Transverse colon (tissue), 4 donors: ENCODE measurements around the gene ST3GAL3. TPM values are rescaled to one million over a fixed set of nuclear protein-coding genes. Genes with fewer than 3 reads are reported as not detected.
A peak's percentile ranks its signal among the peaks of the same experiment; 100 is the strongest.

Experiments used
- DNase-seq: peaks from one replicate; pipeline ENCODE4 v3.0.0-alpha.2; 2019
- H3K27ac ChIP-seq, 4 donors: fragments of 200-600 bp; sonication (generic); 2 replicates each; pipeline ENCODE4 v1.5.1; 2016 to 2018; ENCODE audit warnings: inconsistent platforms in 4 of 4
- H3K27me3 ChIP-seq: fragments of 200-600 bp; sonication (generic); 2 replicates; pipeline ENCODE4 v1.5.1; 2017; ENCODE audit warnings: inconsistent platforms
- H3K36me3 ChIP-seq, 4 donors: fragments of 200-600 bp; sonication (generic); 2 replicates each; pipeline ENCODE4 v1.5.1; 2017 to 2019; ENCODE audit warnings: inconsistent platforms in 4 of 4
- H3K4me1 ChIP-seq, 4 donors: fragments of 200-600 bp; sonication (generic); 2 replicates each; pipeline ENCODE4 v1.5.1; 2017 to 2020; ENCODE audit warnings: inconsistent platforms in 4 of 4
- H3K4me3 ChIP-seq, 4 donors: fragments of 200-600 bp; sonication (generic); 1 replicate in 1 of 4; 2 replicates in 3 of 4; pipeline versions ENCODE4 v1.5.1 to v1.6.1; 2017 to 2019; ENCODE audit warnings: inconsistent platforms in 4 of 4
- H3K9me3 ChIP-seq, 2 donors: fragments of 200-600 bp; sonication (generic); 2 replicates each; pipeline ENCODE4 v1.5.1; 2017 to 2019; ENCODE audit warnings: inconsistent platforms in 2 of 2
- CTCF ChIP-seq, 5 experiments: fragments of 200-600 bp in 3 of 5; fragments of 450-650 bp in 2 of 5; sonication (generic) in 3 of 5; IDR thresholded peaks; 1 replicate in 2 of 5; 2 replicates in 3 of 5; pipeline ENCODE4 v1.5.1; 2016 to 2017; ENCODE audit warnings: antibody characterized with exemption in 5 of 5, inconsistent platforms in 3 of 5, mild to moderate bottlenecking in 2 of 5, moderate library complexity in 1 of 5
- EP300 ChIP-seq: sonication (generic); formaldehyde crosslinking; IDR thresholded peaks from one replicate; pipeline ENCODE4 v1.6.1; 2017; ENCODE audit warnings: antibody characterized with exemption, low read depth
- POLR2A ChIP-seq: fragments of 450-650 bp; IDR thresholded peaks from one replicate; pipeline ENCODE4 v1.6.1; 2016; ENCODE audit warnings: antibody characterized with exemption, mild to moderate bottlenecking, moderate library complexity
- POLR2AphosphoS5 ChIP-seq, 3 donors: sonication (generic); formaldehyde crosslinking; IDR thresholded peaks; one replicate each; pipeline ENCODE4 v1.6.1; 2016; ENCODE audit warnings: antibody characterized with exemption in 3 of 3
- WGBS, 2 donors: methylation state at CpG; one replicate each; pipeline ENCODE4 v1.1.5; 2018; ENCODE audit warnings: low coverage in 1 of 2; 5-methylcytosine and 5-hydroxymethylcytosine counted together
- in situ Hi-C, 4 donors: fragments of 200-750 bp; cut with MboI; loops; one replicate each; pipeline versions ENCODE4 v1.15.0 to v1.15.1; 2017; ENCODE audit warnings: low sequenced_read_pairs in 3 of 4, low pct_ligation_motif_present in 1 of 4, low pct_unique_long_range_greater_than_20kb in 1 of 4
- intact Hi-C: fragments of 100-400 bp; cut with DNase I; formaldehyde crosslinking; loops from one replicate; pipeline ENCODE4 v1.15.1; 2023; ENCODE audit warnings: low total_unique reads
- total RNA-seq, 4 donors: library from RNA; depleted of rRNA; stranded (reverse); fragments of >200 nt; gene quantifications; one replicate each; pipeline ENCODE4 v1.1.0, GENCODE V29; 2016

The ST3GAL3 gene
- total RNA-seq, 4 donors from 2014 or later, result 4.8 to 23.9 (median 9.7) TPM

GRCh38 chr1:43880604-43881003, 173.3 kb downstream of the ST3GAL3 start:
- TF ChIP-seq POLR2A (no peak), EP300 (no peak), CTCF (IDR thresholded peaks at IDR 0.05) (no peak), POLR2AphosphoS5 (IDR thresholded peaks at IDR 0.05) (no peak)
- no peak overlapping the region for H3K4me3 ChIP-seq
- no peak for DNase-seq
- 80 to 96% methylated on average over 4 to 5 of the region's 5 CpGs for WGBS, 2 donors
- in situ Hi-C loops, result no loop called here
- peaks cover 0 to 14% (median 7%) of the 10 kb centered on the region in 4 donors for H3K4me1 ChIP-seq
- H3K27me3 ChIP-seq, result no peaks in the 10 kb centered on the region
- no peaks in the 10 kb centered on the region for H3K9me3 ChIP-seq
- H3K36me3 ChIP-seq, result no peaks in the 10 kb centered on the region
- intact Hi-C loops, result no loop called here
- H3K27ac ChIP-seq, result no peak overlapping the region

- intact Hi-C loops, result no loop called here
Observed at GRCh38 chr1:43881415-43881814, 174.1 kb downstream of the ST3GAL3 start.

GRCh38 chr1:43882763-43883162, 175.4 kb downstream of the ST3GAL3 start:
- no peak overlapping the region for H3K4me3 ChIP-seq
- H3K27me3 ChIP-seq, result no peaks in the 10 kb centered on the region
- in situ Hi-C loops (no loop called here), intact Hi-C loops (no loop called here)
- no peaks in the 10 kb centered on the region for H3K36me3 ChIP-seq
- H3K4me1 ChIP-seq, result peaks cover 0 to 14% (median 7%) of the 10 kb centered on the region in 4 donors
- TF ChIP-seq EP300, result no peak
- TF ChIP-seq POLR2AphosphoS5 (IDR thresholded peaks at IDR 0.05), result no peak
- no peak for TF ChIP-seq POLR2A
- no peak for TF ChIP-seq CTCF (IDR thresholded peaks at IDR 0.05)
- WGBS, 2 donors, result 91 to 96% methylated on average over 4 of the region's 4 CpGs
- no peak for DNase-seq
- H3K9me3 ChIP-seq, result no peaks in the 10 kb centered on the region
- H3K27ac ChIP-seq, result no peak overlapping the region

More at GRCh38 chr1:43881415-43881814, 174.1 kb downstream of the ST3GAL3 start:
- no peaks in the 10 kb centered on the region for H3K27me3 ChIP-seq
- no peak for DNase-seq
- WGBS, 2 donors, result 66% methylated on average over 4 of the region's 4 CpGs; no CpG with 5 or more reads in 1 of the 2 donors
- no peak for TF ChIP-seq EP300
- TF ChIP-seq POLR2AphosphoS5 (IDR thresholded peaks at IDR 0.05), result no peak
- no peak for TF ChIP-seq CTCF (IDR thresholded peaks at IDR 0.05)
- TF ChIP-seq POLR2A, result no peak
- H3K36me3 ChIP-seq, result no peaks in the 10 kb centered on the region
- H3K27ac ChIP-seq, result no peak overlapping the region
- H3K4me3 ChIP-seq, result no peak overlapping the region
- H3K9me3 ChIP-seq, result no peaks in the 10 kb centered on the region
- in situ Hi-C loops, result no loop called here
- peaks cover 0 to 14% (median 7%) of the 10 kb centered on the region in 4 donors for H3K4me1 ChIP-seq

GRCh38 chr1:43883321-43883720, 176.0 kb downstream of the ST3GAL3 start:
- Histone ChIP-seq H3K27ac (peak overlapping the region in 1 of 4 donors; percentile 23), H3K4me1 (peaks cover 0 to 14% (median 7%) of the 10 kb centered on the region in 4 donors), H3K36me3 (no peaks in the 10 kb centered on the region), H3K27me3 (no peaks in the 10 kb centered on the region), H3K9me3 (no peaks in the 10 kb centered on the region), H3K4me3 (no peak overlapping the region)
- DNase-seq, result peak; percentile 15
- intact Hi-C loops (no loop called here), in situ Hi-C loops (no loop called here)
- WGBS, 2 donors, result 66 to 78% methylated on average over 3 to 4 of the region's 4 CpGs
- TF ChIP-seq POLR2AphosphoS5 (IDR thresholded peaks at IDR 0.05), result no peak
- TF ChIP-seq POLR2A, result no peak
- no peak for TF ChIP-seq CTCF (IDR thresholded peaks at IDR 0.05)
- TF ChIP-seq EP300, result no peak
